GM10847 (cell line): ENCODE measurements around the gene HSF5.

Experiments
- POLR2A ChIP-seq: IDR thresholded peaks from 2 replicates; pipeline ENCODE4 v1.6.1; 2011; ENCODE audit not compliant: insufficient read length; ENCODE audit errors: extremely low read depth

Gene HSF5

DNA sequence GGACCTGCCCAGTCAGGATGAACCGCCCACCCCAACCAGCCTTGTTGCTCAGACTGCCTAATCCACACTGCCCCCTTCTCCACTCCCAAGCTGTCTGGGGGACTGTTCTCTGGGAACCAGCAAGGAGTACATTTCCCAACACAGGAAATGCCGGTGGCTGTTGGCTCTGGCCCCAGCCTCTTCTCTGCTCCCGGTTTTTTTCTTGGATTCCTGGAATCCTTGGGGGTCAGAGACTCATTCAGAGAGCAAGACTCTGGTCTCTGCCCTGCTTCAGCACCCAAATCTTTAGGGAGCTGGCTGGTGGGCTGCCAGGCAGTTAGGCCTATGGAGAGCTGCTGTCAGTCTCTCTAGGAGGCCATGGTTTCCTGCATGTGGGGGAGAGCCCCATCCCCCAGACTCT is 37.0 kb upstream of the HSF5 start:
- TF ChIP-seq POLR2A: no peak

DNA sequence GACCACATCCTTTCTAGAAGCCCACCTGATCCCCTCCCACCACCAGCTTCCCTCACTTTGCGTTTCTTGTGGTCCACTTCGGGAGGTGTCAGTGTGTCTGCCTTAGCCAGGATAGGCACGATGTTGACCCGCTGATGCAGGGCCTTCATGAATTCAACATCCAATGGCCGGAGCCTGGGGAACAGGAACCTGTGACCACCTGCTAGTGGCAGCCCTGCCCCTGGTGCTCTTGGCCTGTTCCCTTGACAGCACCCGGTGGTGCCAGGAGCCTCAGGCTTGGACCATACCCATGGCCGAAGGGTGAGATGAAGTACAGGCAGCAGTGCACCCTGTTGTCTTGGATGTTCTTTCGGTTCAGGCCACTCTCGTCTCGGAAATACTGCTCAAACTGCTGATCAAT is 33.5 kb upstream of the HSF5 start:
- TF ChIP-seq POLR2A: no peak

DNA sequence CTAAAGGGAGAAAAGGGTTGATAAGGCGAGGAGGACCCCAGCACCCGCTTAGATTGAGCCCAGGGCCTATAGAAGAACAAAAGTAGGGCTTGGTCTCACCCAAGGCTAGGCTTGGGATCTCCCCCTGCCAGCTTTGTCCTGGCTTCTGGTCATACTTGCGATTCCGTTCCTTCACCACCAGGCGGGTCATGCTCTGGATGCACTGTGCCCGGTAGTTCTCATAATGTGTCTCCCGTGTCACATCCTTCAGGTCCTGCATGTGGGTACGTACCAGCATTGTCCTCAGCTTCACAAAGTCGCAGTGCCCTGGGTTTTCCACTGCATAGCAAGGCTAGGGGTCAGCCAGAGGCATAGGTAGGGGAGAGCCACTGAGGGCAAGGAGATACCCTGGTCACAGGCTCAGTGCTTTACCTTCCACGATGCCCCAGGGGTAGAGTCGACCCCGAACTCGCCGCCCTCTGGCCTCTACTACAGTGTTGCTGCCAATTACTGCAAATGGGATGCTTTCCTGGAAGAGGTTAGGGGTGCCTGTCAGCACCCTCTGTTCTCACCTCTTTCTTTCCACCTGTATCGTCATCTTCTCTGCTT is 32.7 kb upstream of the HSF5 start:
- no peak for TF ChIP-seq POLR2A

DNA sequence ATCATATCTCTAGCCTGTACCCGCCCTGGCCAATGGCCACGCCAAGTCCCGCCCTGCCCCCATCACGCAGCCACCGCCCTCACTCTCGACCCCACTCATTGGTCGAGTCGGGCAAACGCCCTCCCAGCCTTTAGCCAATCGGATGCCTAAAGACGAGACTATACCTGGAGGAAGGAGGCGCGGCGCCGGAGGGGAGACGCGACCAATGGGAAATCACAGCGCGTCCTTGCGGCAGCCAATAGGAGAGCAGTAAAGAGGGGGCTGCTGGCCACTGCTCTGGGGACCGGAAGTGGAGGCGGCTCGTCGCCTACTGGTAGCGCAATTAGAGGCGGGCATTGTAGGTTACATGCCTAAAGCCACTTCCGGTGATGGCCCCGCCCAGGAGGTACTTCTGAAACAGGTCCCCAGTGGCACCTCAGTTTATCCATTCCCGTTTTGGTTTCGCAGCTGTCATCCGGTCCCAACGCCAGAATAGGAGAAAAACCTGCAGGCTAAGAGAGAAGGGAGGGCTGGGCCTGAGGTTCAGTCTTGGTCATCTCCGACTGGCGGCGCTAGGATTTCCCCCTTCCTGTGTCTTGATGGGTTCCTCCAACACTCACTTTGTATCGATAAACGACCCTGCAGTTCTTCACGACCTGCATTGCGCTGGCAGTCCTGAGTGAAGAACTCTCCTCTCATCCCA is 29.9 kb upstream of the HSF5 start:
- peak; percentile 48 for TF ChIP-seq POLR2A

DNA sequence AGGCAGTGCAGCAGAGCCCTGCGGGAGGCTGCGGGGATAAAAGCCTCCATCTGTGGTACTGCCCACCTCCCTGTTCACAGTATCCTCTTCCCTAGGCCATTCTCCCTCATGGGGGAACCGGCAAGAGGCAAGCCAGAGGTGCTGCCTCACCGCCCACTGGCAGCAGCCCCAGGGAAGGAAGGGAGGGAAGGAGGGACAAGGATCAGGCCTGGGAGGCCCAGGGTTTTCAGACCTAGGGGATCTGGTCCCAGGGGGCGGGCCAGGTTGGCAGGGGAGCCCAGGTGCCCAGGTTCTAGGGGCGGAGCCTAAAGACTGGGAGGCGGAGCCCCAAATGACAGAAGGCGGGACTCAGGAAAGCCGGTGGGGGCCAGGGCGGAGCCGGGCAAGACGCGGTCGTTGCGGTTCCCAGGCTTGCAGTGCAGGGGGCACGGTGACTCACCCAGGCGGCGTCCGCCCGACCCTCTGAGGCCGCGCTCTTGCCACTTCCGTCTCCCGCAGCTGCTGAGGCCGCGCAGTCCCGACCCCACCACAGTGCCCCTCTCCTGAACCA is 29.2 kb upstream of the HSF5 start:
- TF ChIP-seq POLR2A: peak; percentile 71

DNA sequence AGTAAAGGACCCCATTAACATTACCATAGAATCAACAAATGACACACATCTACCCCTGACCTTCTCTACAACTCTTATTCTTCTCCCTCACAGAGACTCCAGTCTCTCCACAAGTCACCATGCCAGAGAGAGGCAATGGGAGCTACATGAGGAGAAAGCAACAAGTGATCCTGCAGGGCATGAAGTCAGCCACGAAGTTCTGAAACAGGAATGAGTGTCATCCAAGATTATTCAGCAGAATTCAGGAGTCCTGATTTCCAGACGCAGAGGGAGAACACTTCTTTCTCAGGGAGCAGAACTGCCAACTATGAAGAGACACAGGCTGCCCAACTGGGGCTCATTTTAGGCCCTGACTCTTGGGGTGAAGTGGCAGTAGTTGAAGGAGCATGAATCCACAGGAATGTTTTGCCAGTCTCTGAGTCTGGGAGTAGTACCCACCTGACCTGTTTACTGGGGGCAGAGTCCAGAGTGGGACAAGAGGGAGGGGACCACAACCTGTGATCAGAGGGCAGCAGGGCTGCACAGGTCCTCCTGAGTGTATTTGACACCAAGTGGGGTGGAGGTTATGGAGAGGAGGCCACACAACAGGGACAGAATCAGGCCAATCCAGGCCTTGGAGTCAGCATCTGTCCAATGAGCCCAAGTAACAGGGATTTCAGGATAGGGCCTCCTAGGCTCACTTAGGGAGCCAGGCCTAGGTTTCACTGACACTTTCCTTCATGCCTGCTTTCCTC is 28.6 kb upstream of the HSF5 start:
- TF ChIP-seq POLR2A: no peak

DNA sequence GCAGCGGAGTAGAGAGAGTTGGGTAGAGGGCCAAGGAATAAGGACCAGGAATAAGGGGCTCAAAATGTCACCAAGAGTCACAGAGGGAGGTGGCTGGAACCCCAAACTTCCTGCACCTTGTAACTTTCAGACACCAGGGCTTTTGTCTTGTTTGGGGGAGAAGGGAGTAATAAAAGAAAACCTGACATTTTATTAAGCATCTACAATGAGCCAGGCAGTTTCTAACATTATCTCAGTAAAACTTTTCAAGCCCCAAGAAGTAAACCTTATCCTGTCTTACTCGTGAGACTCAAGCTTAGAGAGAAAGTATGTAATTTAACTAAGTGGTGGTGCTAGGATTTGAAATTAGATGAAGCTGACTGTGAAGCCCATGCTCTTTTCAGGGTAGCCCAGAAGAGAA is 27.1 kb upstream of the HSF5 start:
- TF ChIP-seq POLR2A: no peak

DNA sequence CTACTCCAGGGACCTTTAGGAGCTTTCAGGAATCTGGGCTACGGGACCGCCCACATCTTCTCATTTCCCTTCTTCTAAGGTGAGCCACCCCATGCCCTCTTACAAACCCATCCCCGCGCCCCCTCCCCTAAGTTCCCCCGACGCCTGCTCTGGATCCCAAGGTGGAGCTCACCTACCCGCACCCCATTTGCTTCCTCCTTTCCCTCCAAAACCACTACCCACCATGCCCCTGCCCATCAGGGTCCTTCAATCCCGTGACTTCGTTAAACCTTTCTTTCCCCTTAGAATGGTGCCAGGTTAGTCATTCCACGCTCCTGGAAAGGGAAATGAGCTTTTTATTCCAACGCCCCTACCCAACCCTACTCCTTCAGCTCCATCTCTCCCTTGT is 26.6 kb upstream of the HSF5 start:
- TF ChIP-seq POLR2A: no peak

DNA sequence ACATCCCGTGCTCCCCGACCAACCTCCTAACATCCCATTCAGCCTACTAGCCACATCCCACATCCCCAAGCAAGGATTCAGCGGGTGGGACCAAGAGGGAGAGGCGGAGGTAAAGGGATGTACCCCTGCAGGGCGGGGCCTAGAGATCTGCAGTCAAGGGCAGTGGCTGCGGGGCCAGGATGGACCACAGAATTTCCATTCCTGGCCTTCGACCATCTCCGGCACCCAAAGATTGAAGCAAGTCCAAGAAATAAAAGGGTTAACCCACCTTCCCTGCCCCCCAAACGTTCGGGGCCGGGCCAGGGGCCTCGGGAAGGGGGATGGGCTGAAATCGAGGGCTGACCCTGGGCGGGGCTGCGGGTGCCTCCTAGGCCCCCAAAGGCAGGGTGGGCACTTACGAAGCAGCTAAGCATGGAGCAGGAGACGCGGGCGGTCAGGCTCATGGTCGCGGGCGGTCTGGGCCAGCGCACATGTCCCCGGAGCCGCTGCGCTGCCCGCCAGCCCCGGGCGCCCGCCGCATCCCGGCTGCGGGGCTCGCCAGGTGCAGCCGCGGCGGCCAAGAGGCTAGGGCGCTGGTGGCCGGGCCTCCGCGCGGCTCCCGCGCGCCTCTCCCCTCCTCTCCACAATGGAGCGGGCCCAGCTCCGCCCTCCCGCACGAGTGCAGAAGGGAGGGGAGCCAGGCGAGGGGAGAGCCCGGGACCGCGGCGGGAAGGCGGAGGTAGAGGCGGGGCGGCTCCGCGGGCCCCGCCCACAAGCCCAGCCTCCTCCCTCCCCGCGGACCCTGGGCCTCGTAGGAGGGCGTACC is 26.0 kb upstream of the HSF5 start, which contains the start of gene MTMR4:
TSS of gene MTMR4 (minus strand) at position 674 of the 805 bp plus-strand sequence. CDS start at position 443, 231 bp downstream.
- no peak for TF ChIP-seq POLR2A

DNA sequence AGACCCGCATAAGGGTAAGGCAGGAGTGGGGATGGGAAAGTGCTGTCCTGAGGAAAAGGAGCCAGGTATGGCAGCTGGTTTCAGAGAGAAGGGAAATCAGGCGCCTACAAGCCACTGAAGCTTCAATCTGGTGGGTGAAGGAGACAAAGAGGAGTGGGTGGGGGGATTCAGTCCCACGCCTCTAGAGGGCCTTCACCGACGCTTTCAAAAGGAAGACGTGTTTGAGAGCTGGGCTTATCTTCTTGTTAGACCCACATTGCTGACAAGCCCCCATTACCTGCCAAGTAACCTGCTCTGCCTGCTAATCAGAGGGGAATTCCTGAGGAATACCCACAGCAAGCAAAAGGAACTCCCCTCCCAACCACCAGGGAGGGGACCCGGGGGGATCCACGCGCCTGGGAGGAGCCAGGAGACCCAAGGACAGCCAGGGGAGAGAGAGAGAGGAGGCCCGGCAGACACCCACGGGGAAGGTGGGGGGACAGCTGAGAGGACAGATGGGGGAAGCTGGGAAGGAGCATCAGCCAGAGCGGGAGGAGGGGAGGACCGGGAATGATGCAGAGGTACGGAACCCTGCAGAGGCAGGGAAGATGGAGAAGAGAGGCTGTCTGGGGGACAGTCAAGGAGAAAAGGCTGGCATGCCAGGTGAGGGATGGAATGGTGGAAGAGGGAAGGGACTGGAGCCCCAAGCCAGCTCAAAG is 25.2 kb upstream of the HSF5 start:
- TF ChIP-seq POLR2A: no peak

DNA sequence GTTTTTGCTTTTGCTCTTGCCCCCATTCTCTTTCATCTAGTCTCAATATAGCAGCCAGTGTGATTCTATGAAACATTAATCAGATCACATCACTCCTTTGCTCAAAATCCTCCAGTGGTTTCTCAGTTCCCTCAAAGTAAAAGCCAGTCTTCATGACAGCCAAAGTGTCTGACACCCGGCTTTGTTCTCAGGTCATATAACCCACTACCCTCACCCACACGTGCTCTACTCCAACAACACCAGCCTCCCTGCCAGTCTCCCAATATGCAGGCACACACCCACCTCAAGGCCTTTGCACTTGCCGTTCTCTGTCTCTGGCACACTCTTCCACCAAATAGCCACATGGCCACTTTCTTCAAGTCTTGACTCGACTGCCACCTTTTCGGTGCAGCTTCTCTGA is 21.9 kb upstream of the HSF5 start:
- no peak for TF ChIP-seq POLR2A

DNA sequence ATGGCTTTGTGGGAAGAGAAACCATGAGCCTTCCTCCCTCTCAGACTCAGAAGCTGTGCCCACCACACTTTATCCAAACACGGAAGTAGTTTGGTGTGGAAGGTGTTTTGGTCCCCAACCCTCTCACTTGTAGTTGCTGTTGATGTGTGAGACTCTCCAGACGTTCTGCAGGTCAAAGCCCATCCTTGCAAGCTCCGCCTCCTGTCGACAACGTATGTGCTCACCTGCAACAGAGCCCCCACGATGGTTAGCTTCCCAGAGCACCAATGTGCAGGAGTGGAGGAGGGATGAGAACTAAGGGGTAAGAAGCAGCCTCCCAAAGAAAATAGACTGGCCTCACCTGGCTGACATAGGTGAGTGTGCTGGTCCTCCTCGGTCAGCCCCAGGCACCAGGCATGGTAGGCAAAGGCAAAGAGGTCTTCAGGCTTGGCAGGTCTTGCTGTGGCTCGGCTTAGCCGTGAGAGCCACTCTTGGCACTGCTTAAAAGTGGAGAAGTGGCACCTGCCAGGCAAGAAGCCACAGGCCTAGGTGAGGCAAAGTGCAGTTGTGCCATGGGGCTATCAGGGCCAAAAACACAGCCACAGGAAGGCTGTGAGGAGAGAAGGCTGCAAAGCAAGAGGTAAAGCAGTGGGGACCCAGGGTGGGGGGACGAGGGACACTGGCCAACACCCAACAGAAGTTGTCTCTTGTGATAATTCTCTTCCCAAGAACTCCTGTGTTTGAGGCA is 20.3 kb upstream of the HSF5 start:
- no peak for TF ChIP-seq POLR2A

DNA sequence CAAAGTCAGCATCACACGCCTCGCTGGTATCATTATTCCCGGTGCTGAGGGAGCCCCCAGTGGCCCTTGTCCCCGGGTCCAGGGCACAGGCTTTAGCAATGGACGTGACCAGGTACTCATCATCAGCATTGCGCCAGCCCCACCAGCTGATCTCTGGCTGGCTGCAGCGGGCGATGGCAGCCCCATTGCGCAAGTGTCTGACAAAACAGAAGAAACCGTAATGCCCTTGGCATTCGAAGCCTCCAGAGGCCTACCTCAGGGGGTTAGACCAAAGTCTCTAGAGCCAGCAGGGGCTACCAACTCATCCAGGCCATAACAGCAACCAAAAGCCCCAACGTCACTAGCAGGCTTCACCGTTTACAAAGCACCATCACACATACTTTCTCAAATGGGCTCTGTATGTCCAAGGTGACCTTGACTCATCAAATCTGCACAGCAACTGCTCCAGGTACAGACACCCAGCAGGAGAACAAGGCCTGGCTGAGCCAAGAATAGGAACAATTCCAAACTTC is 19.0 kb upstream of the HSF5 start:
- no peak for TF ChIP-seq POLR2A
